ENCODE measurements around the gene HBP1.

DNA sequence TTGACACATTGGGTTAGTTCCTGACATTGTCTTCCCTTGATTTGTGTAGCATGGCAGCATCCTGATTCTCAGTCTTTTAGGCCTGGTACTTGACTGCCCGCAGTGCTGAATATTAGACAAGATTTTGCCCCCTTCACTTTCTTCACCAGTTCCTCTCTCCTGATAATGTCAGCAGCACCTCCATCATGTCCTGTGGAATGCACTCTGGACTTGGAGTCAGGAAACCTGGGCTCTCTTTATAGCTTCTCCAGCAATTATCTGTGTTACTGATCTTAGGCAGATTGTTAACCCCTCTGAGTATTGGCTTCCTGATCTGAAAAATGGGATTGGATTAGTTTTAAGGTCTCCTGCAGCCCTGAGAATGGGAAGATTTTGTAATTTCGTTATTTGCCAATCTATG lies 19.0 kb downstream of the HBP1 start:
- TF ChIP-seq, protein P1, sequence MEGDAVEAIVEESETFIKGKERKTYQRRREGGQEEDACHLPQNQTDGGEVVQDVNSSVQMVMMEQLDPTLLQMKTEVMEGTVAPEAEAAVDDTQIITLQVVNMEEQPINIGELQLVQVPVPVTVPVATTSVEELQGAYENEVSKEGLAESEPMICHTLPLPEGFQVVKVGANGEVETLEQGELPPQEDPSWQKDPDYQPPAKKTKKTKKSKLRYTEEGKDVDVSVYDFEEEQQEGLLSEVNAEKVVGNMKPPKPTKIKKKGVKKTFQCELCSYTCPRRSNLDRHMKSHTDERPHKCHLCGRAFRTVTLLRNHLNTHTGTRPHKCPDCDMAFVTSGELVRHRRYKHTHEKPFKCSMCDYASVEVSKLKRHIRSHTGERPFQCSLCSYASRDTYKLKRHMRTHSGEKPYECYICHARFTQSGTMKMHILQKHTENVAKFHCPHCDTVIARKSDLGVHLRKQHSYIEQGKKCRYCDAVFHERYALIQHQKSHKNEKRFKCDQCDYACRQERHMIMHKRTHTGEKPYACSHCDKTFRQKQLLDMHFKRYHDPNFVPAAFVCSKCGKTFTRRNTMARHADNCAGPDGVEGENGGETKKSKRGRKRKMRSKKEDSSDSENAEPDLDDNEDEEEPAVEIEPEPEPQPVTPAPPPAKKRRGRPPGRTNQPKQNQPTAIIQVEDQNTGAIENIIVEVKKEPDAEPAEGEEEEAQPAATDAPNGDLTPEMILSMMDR (IDR thresholded peaks at IDR 0.05) = no peak
- TF ChIP-seq POLR2AphosphoS5 (IDR thresholded peaks at IDR 0.05) = no peak

Measured in upper lobe of left lung (tissue), 4 donors.